ENCODE results near the gene C5. TPM values are rescaled to one million over a fixed set of nuclear protein-coding genes. Genes with fewer than 3 reads are reported as not detected.

C5 gene
- total and polyA plus RNA-seq, 12 donors: 1.4 to 7.9 (median 3.0) TPM

GRCh38 chr9:121059513-121059912, 9.4 kb upstream of the C5 start:
- peaks cover 0 to 6% of the 10 kb centered on the region in 2 donors for H3K4me1 ChIP-seq (replicated peaks in 1 of 2)
- no peaks in the 10 kb centered on the region for H3K36me3 ChIP-seq (replicated peaks in 1 of 2)
- intact Hi-C loops (cut with DNase I): loop anchor here in 1 of 2 donors (5.0 to 10.0 kb wide), 2 partner anchors 72 to 295 kb away; no protein-coding TSS in a partner anchor
- H3K9me3 ChIP-seq (replicated peaks in 1 of 3): no peaks in the 10 kb centered on the region
- TF ChIP-seq CTCF (IDR thresholded peaks at IDR 0.05) (no peak), POLR2A (IDR thresholded peaks at IDR 0.05) (no peak)
- no peak for DNase-seq
- no peak overlapping the region for H3K4me3 ChIP-seq
- H3K27ac ChIP-seq: no peak overlapping the region
- WGBS, 4 donors: 78 to 85% (median 81%) methylated on average over 6 of the region's 6 CpGs
- H3K27me3 ChIP-seq: no peaks in the 10 kb centered on the region

GRCh38 chr9:121057821-121058220, 7.7 kb upstream of the C5 start:
- intact Hi-C loops (cut with DNase I): loop anchor here in 1 of 2 donors (5.0 to 10.0 kb wide), 2 partner anchors 71 to 293 kb away; no protein-coding TSS in a partner anchor
- TF ChIP-seq CTCF (IDR thresholded peaks at IDR 0.05): no peak
- no peak for TF ChIP-seq POLR2A (IDR thresholded peaks at IDR 0.05)
- WGBS, 4 donors: 89 to 93% (median 91%) methylated on average over 5 of the region's 5 CpGs

GRCh38 chr9:121055642-121056143, 5.6 kb upstream of the C5 start:
- 30 to 45% (median 41%) methylated on average over 2 of the region's 2 CpGs; no CpG with 5 or more reads in 1 of the 4 donors for WGBS, 4 donors
- TF ChIP-seq POLR2A (IDR thresholded peaks at IDR 0.05) (no peak), CTCF (IDR thresholded peaks at IDR 0.05) (peak in 4 of 6 experiments; percentile 4 to 55 (median 21))
- Histone ChIP-seq H3K27me3 (no peaks in the 10 kb centered on the region), H3K4me1 (replicated peaks in 1 of 2) (peaks cover 0 to 6% of the 10 kb centered on the region in 2 donors), H3K36me3 (replicated peaks in 1 of 2) (no peaks in the 10 kb centered on the region), H3K4me3 (no peak overlapping the region), H3K27ac (no peak overlapping the region), H3K9me3 (replicated peaks in 1 of 3) (no peaks in the 10 kb centered on the region)
- intact Hi-C loops (cut with DNase I): loop anchor here in 1 of 2 donors (5.0 to 10.0 kb wide), 2 partner anchors 68 to 291 kb away; no protein-coding TSS in a partner anchor
- DNase-seq: peak in 6 of 7 donors; percentile 24 to 63 (median 50)

More at GRCh38 chr9:121057821-121058220, 7.7 kb upstream of the C5 start:
- H3K4me3 ChIP-seq: no peak overlapping the region
- H3K9me3 ChIP-seq (replicated peaks in 1 of 3): no peaks in the 10 kb centered on the region
- H3K27ac ChIP-seq: no peak overlapping the region
- no peak for DNase-seq
- H3K36me3 ChIP-seq (replicated peaks in 1 of 2): no peaks in the 10 kb centered on the region
- peaks cover 0 to 6% of the 10 kb centered on the region in 2 donors for H3K4me1 ChIP-seq (replicated peaks in 1 of 2)
- no peaks in the 10 kb centered on the region for H3K27me3 ChIP-seq

GRCh38 chr9:121053544-121053943, 3.5 kb upstream of the C5 start:
- no peaks in the 10 kb centered on the region for H3K9me3 ChIP-seq (replicated peaks in 1 of 3)
- no peaks in the 10 kb centered on the region for H3K4me1 ChIP-seq (replicated peaks in 1 of 2)
- DNase-seq: no peak
- 65 to 92% (median 74%) methylated on average over 4 of the region's 4 CpGs for WGBS, 4 donors
- H3K27ac ChIP-seq: no peak overlapping the region
- no peaks in the 10 kb centered on the region for H3K27me3 ChIP-seq
- intact Hi-C loops (cut with DNase I): loop anchor here in 1 of 2 donors (10.0 kb wide), 1 partner anchor 289 kb away; no protein-coding TSS in a partner anchor
- no peak overlapping the region for H3K4me3 ChIP-seq
- TF ChIP-seq POLR2A (IDR thresholded peaks at IDR 0.05) (no peak), CTCF (IDR thresholded peaks at IDR 0.05) (no peak)
- H3K36me3 ChIP-seq (replicated peaks in 1 of 2): no peaks in the 10 kb centered on the region

Data from adrenal gland (tissue), 12 donors.